Measurements from ENCODE around the gene PLCD4.

DNA sequence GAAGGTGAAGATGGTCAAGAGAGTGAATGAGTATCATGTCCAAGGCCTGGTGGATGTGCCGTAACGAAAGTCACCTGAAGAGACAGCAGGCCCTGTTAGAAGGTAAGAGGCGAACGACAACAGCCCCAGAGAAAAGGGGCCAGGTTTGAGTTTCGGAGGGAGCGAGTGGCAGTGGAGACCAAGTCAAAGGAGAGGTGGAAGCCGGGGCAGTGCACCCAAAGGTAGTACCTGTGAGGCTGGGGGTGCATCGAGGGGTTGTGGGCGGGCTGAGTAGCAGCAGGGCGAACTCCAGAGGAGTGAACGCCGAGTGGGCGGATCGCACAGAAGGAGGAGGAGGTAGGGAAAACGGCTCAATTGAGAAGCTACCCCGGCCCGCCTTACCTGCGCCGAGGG, 39.9 kb upstream of the PLCD4 start:
- TF ChIP-seq, protein P1, sequence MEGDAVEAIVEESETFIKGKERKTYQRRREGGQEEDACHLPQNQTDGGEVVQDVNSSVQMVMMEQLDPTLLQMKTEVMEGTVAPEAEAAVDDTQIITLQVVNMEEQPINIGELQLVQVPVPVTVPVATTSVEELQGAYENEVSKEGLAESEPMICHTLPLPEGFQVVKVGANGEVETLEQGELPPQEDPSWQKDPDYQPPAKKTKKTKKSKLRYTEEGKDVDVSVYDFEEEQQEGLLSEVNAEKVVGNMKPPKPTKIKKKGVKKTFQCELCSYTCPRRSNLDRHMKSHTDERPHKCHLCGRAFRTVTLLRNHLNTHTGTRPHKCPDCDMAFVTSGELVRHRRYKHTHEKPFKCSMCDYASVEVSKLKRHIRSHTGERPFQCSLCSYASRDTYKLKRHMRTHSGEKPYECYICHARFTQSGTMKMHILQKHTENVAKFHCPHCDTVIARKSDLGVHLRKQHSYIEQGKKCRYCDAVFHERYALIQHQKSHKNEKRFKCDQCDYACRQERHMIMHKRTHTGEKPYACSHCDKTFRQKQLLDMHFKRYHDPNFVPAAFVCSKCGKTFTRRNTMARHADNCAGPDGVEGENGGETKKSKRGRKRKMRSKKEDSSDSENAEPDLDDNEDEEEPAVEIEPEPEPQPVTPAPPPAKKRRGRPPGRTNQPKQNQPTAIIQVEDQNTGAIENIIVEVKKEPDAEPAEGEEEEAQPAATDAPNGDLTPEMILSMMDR (IDR thresholded peaks at IDR 0.05; ENCODE audit: low read depth, low read length): no peak
- TF ChIP-seq EZH2phosphoT487 (IDR thresholded peaks at IDR 0.05; ENCODE audit: low read depth): no peak

All from OCI-LY3 (cell line).